HepG2 (cell line): ENCODE data around the gene NTMT1. TPM values are rescaled to one million over a fixed set of nuclear protein-coding genes. Genes with fewer than 3 reads are reported as not detected.

ENCODE experiments used
- ATF3 ChIP-seq: sonication (generic); formaldehyde crosslinking; IDR thresholded peaks from 2 replicates; pipeline ENCODE4 v1.4.0; 2020; ENCODE audit warnings: missing genetic modification reagents
- GZF1 ChIP-seq: sonication (generic); formaldehyde crosslinking; IDR thresholded peaks from 2 replicates; pipeline ENCODE4 v1.5.1; 2020; ENCODE audit warnings: mild to moderate bottlenecking, missing genetic modification reagents
- IKZF5 ChIP-seq: IDR thresholded peaks from 2 replicates; pipeline ENCODE4 v1.6.1; 2018; ENCODE audit warnings: missing genetic modification reagents, mild to moderate bottlenecking, missing compliant biosample characterization
- KAT8 ChIP-seq: IDR thresholded peaks from 2 replicates; pipeline ENCODE4 v1.6.1; 2016; ENCODE audit warnings: missing genetic modification reagents, missing compliant biosample characterization
- KDM1A ChIP-seq: IDR thresholded peaks from 2 replicates; pipeline ENCODE4 v1.6.1; 2016; ENCODE audit warnings: missing compliant biosample characterization
- KDM5B ChIP-seq: sonication (generic); formaldehyde crosslinking; IDR thresholded peaks from 2 replicates; pipeline ENCODE4 v1.4.0; 2020; ENCODE audit warnings: missing genetic modification reagents, mild to moderate bottlenecking, borderline replicate concordance
- KLF12 ChIP-seq: sonication (generic); formaldehyde crosslinking; IDR thresholded peaks from 2 replicates; pipeline ENCODE4 v1.4.0; 2020; ENCODE audit warnings: missing genetic modification reagents, borderline replicate concordance
- MEIS1 ChIP-seq: sonication (generic); formaldehyde crosslinking; IDR thresholded peaks from 2 replicates; pipeline ENCODE4 v1.9.0; 2021; ENCODE audit warnings: mild to moderate bottlenecking, missing genetic modification reagents, moderate library complexity, borderline replicate concordance
- MXD4 ChIP-seq: IDR thresholded peaks from 2 replicates; pipeline ENCODE4 v1.6.1; 2016; ENCODE audit warnings: mild to moderate bottlenecking, missing biosample characterization, missing genetic modification reagents
- ZFP36L2 ChIP-seq: sonication (generic); formaldehyde crosslinking; IDR thresholded peaks from 2 replicates; pipeline ENCODE4 v1.4.0; 2020; ENCODE audit warnings: missing genetic modification reagents
- ZNF18 ChIP-seq: sonication (generic); formaldehyde crosslinking; IDR thresholded peaks from 2 replicates; pipeline ENCODE4 v1.8.0; 2022; ENCODE audit warnings: mild to moderate bottlenecking, missing genetic modification reagents; ENCODE audit not compliant: insufficient replicate concordance
- ZNF280D ChIP-seq: sonication (generic); formaldehyde crosslinking; IDR thresholded peaks from 2 replicates; pipeline ENCODE4 v1.5.1; 2020; ENCODE audit warnings: mild to moderate bottlenecking, missing genetic modification reagents
- ZNF343 ChIP-seq: sonication (generic); formaldehyde crosslinking; IDR thresholded peaks from 2 replicates; pipeline ENCODE4 v1.4.0; 2020; ENCODE audit warnings: mild to moderate bottlenecking, missing genetic modification reagents
- ZNF530 ChIP-seq: sonication (generic); formaldehyde crosslinking; IDR thresholded peaks from 2 replicates; pipeline ENCODE4 v1.5.0; 2020; ENCODE audit warnings: low read depth, mild to moderate bottlenecking, missing genetic modification reagents
- ZNF574 ChIP-seq: sonication (generic); formaldehyde crosslinking; IDR thresholded peaks from 2 replicates; pipeline ENCODE4 v1.4.0; 2020; ENCODE audit warnings: missing genetic modification reagents
- polyA plus RNA-seq, 8 experiments: library from polyadenylated mRNA; depleted of rRNA in 3 of 8; stranded (reverse) in 7 of 8; unstranded in 1 of 8; fragments of >200 nt; fragmentation: Illumina TruSeq in 4 of 8; extraction: Trizol in 4 of 8; gene quantifications; 2 replicates each; pipeline versions ENCODE4 v1.2.1 to v1.2.3, GENCODE V29; 2011 to 2016; ENCODE audit warnings: low read depth in 4 of 8, missing spikeins in 1 of 8, mixed read lengths in 1 of 8; ENCODE audit not compliant: insufficient read depth in 1 of 8
- total RNA-seq, 5 experiments: library from RNA; depleted of rRNA; stranded (reverse); fragments of >200 nt; fragmentation: Illumina TruSeq; extraction: Trizol; gene quantifications; 2 replicates each; pipeline ENCODE4 v1.2.3, GENCODE V29; 2016; ENCODE audit warnings: low read depth in 1 of 5
- TF ChIP-seq, protein P1 (sequence below): IDR thresholded peaks from 2 replicates; pipeline ENCODE4 v1.6.1; 2016; ENCODE audit warnings: missing genetic modification reagents, missing compliant biosample characterization
- TF ChIP-seq, protein P2 (sequence below): sonication (generic); formaldehyde crosslinking; IDR thresholded peaks from 2 replicates; pipeline ENCODE4 v1.4.0; 2020; ENCODE audit warnings: missing genetic modification reagents, borderline replicate concordance

The NTMT1 gene
- total and polyA plus RNA-seq, 2 of the 13 experiments (the other 11 are each of a cell fraction or from before 2014, with no cell fraction given) = 49.1 to 53.8 TPM

GRCh38 chr9:129626079-129626624, at the start of gene NTMT1 (continued):
- TF ChIP-seq ZNF18 (CRISPR knock-in tag) (peak; percentile 45), MXD4 (peak; percentile 96), KDM1A (no peak), ZNF530 (no peak), KAT8 (peak; percentile 86), KDM5B (CRISPR knock-in tag) (peak; percentile 48), ZNF280D (CRISPR knock-in tag) (peak; percentile 94), ZNF574 (CRISPR knock-in tag) (peak; percentile 74), ATF3 (CRISPR knock-in tag) (no peak), KLF12 (peak; percentile 45; the same call in 1 of the 2 replicates), ZNF343 (CRISPR knock-in tag) (no peak), ZFP36L2 (CRISPR knock-in tag) (no peak), MEIS1 (CRISPR knock-in tag) (no peak), GZF1 (CRISPR knock-in tag) (peak; percentile 91; the same call in 1 of the 2 replicates), IKZF5 (CRISPR knock-in tag) (0 out of 2 replicates have a peak, but pooled peaks have one; percentile 13)
- TF ChIP-seq, protein P1, sequence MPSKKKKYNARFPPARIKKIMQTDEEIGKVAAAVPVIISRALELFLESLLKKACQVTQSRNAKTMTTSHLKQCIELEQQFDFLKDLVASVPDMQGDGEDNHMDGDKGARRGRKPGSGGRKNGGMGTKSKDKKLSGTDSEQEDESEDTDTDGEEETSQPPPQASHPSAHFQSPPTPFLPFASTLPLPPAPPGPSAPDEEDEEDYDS = peak; percentile 52
- TF ChIP-seq, protein P2, sequence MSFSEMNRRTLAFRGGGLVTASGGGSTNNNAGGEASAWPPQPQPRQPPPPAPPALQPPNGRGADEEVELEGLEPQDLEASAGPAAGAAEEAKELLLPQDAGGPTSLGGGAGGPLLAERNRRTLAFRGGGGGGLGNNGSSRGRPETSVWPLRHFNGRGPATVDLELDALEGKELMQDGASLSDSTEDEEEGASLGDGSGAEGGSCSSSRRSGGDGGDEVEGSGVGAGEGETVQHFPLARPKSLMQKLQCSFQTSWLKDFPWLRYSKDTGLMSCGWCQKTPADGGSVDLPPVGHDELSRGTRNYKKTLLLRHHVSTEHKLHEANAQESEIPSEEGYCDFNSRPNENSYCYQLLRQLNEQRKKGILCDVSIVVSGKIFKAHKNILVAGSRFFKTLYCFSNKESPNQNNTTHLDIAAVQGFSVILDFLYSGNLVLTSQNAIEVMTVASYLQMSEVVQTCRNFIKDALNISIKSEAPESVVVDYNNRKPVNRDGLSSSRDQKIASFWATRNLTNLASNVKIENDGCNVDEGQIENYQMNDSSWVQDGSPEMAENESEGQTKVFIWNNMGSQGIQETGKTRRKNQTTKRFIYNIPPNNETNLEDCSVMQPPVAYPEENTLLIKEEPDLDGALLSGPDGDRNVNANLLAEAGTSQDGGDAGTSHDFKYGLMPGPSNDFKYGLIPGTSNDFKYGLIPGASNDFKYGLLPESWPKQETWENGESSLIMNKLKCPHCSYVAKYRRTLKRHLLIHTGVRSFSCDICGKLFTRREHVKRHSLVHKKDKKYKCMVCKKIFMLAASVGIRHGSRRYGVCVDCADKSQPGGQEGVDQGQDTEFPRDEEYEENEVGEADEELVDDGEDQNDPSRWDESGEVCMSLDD (CRISPR knock-in tag) = peak; percentile 60; the same call in 1 of the 2 replicates
